C4-2B (cell line): ENCODE measurements around the gene PTPRN2.

Experiments used
- CTCF ChIP-seq: fragments of 450-650 bp; conservative IDR thresholded peaks from 2 replicates; pipeline ENCODE4 v1.5.1; 2017; ENCODE audit warnings: mild to moderate bottlenecking
- ZFX ChIP-seq: fragments of 450-650 bp; IDR thresholded peaks from 2 replicates; pipeline ENCODE4 v1.6.1; 2017

DNA sequence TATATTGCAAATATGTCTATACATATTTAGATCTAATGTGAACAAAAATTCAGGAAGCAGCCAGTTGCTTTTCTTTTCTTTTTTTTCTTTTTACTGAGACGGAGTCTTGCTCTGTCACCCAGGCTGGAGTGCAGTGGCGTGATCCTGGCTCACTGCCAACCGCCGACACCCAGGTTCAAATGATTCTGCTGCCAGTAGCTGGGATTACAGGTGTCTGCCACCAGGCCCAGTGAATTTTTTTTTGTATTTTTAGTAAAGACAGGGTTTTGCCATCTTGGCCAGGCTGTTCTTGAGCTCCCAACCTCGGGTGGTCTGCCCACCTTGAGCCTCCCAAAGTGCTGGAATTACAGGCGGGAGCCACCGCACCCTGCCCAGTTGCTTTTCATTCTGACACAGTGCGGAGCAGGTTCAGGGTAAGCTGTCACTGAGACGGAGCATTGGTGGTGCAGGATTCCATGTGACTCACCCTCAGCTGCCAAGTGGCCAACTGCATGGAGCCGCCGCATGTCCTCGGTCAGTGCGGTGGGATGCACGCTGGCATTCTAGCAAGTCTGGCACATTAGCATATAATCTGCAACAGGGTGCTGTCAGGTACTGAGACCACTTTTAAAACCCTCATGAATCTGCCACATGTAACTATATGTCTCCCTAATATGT is 888.1 kb downstream of the PTPRN2 start:
- TF ChIP-seq CTCF (no peak), ZFX (no peak)
